ENCODE data around the gene OGFRL1. TPM values are rescaled to one million over a fixed set of nuclear protein-coding genes. Genes with fewer than 3 reads are reported as not detected.

Gene OGFRL1
- total RNA-seq, 1 donor from 2014 or later, result 7.5 TPM

GRCh38 chr6:71309656-71310055, 21.0 kb downstream of the OGFRL1 start:
- H3K9me3 Mint-ChIP-seq, result no peaks in the 10 kb centered on the region
- H3K4me3 Mint-ChIP-seq, result no peak overlapping the region
- H3K36me3 Mint-ChIP-seq, result peaks cover 4% of the 10 kb centered on the region
- H3K4me1 Mint-ChIP-seq, result no peaks in the 10 kb centered on the region
- no peaks in the 10 kb centered on the region for H4K20me1 ChIP-seq (ENCODE audit: low read depth)
- H3K9me3 ChIP-seq (ENCODE audit: low read depth), result no peaks in the 10 kb centered on the region
- H3K4me2 ChIP-seq, result no peak overlapping the region
- TF ChIP-seq EZH2 (IDR thresholded peaks at IDR 0.05) (no peak), CTCF (IDR thresholded peaks at IDR 0.05) (no peak), EZH2phosphoT487 (IDR thresholded peaks at IDR 0.05) (no peak)
- no peaks in the 10 kb centered on the region for H3K79me2 ChIP-seq (ENCODE audit: low read depth)
- no peak overlapping the region for H3K27ac ChIP-seq
- H3K9ac ChIP-seq, result no peak overlapping the region
- H3K4me1 ChIP-seq, result no peaks in the 10 kb centered on the region
- no peaks in the 10 kb centered on the region for H3F3A ChIP-seq (ENCODE audit: low read depth)
- no peaks in the 10 kb centered on the region for H3K27me3 ChIP-seq
- no peak overlapping the region for H2AFZ ChIP-seq (replicated peaks)
- H3K4me3 ChIP-seq, result no peak overlapping the region
- no peaks in the 10 kb centered on the region for H3K36me3 ChIP-seq
- no peak overlapping the region for H3K27ac Mint-ChIP-seq
- no peak for DNase-seq (ENCODE audit: low spot score)
- no peaks in the 10 kb centered on the region for H3K27me3 Mint-ChIP-seq (ENCODE audit: insufficient read depth, low read depth)

GRCh38 chr6:71310261-71310660, 21.6 kb downstream of the OGFRL1 start:
- Mint-ChIP-seq H3K27ac (no peak overlapping the region), H3K36me3 (peaks cover 4% of the 10 kb centered on the region), H3K9me3 (no peaks in the 10 kb centered on the region), H3K27me3 (ENCODE audit: insufficient read depth, low read depth) (no peaks in the 10 kb centered on the region), H3K4me1 (no peaks in the 10 kb centered on the region), H3K4me3 (no peak overlapping the region)
- TF ChIP-seq EZH2 (IDR thresholded peaks at IDR 0.05) (no peak), EZH2phosphoT487 (IDR thresholded peaks at IDR 0.05) (no peak), CTCF (IDR thresholded peaks at IDR 0.05) (no peak)
- Histone ChIP-seq H3K4me2 (no peak overlapping the region), H3F3A (ENCODE audit: low read depth) (no peaks in the 10 kb centered on the region), H3K4me3 (no peak overlapping the region), H3K4me1 (no peaks in the 10 kb centered on the region), H3K79me2 (ENCODE audit: low read depth) (no peaks in the 10 kb centered on the region), H3K9me3 (ENCODE audit: low read depth) (no peaks in the 10 kb centered on the region), H2AFZ (replicated peaks) (no peak overlapping the region), H4K20me1 (ENCODE audit: low read depth) (no peaks in the 10 kb centered on the region), H3K27me3 (no peaks in the 10 kb centered on the region), H3K9ac (no peak overlapping the region), H3K36me3 (no peaks in the 10 kb centered on the region), H3K27ac (no peak overlapping the region)
- no peak for DNase-seq (ENCODE audit: low spot score)

- no peak for DNase-seq (ENCODE audit: low spot score)
- Mint-ChIP-seq H3K27ac (no peak overlapping the region), H3K36me3 (peaks cover 3% of the 10 kb centered on the region), H3K4me1 (no peaks in the 10 kb centered on the region), H3K27me3 (ENCODE audit: insufficient read depth, low read depth) (no peaks in the 10 kb centered on the region), H3K4me3 (no peak overlapping the region), H3K9me3 (peaks cover 2% of the 10 kb centered on the region)
- H3K79me2 ChIP-seq (ENCODE audit: low read depth), result no peaks in the 10 kb centered on the region
- no peaks in the 10 kb centered on the region for H3K9me3 ChIP-seq (ENCODE audit: low read depth)
- no peaks in the 10 kb centered on the region for H3K27me3 ChIP-seq
- H3K4me1 ChIP-seq, result no peaks in the 10 kb centered on the region
- no peak overlapping the region for H3K4me2 ChIP-seq
- no peak overlapping the region for H3K4me3 ChIP-seq
- H4K20me1 ChIP-seq (ENCODE audit: low read depth), result no peaks in the 10 kb centered on the region
- H2AFZ ChIP-seq (replicated peaks), result no peak overlapping the region
- H3K36me3 ChIP-seq, result no peaks in the 10 kb centered on the region
- H3K9ac ChIP-seq, result no peak overlapping the region
- no peak for TF ChIP-seq CTCF (IDR thresholded peaks at IDR 0.05)
- TF ChIP-seq EZH2phosphoT487 (IDR thresholded peaks at IDR 0.05), result no peak
- TF ChIP-seq EZH2 (IDR thresholded peaks at IDR 0.05), result no peak
- no peak overlapping the region for H3K27ac ChIP-seq
- H3F3A ChIP-seq (ENCODE audit: low read depth), result no peaks in the 10 kb centered on the region
Measured at GRCh38 chr6:71312089-71312488, 23.5 kb downstream of the OGFRL1 start.

Measured in neural progenitor cell (in vitro differentiated cells).